GM10847 (cell line): ENCODE measurements around the gene ZCWPW1.

Experiments
- POLR2A ChIP-seq: IDR thresholded peaks from 2 replicates; pipeline ENCODE4 v1.6.1; 2011; ENCODE audit not compliant: insufficient read length; ENCODE audit errors: extremely low read depth

Gene ZCWPW1

DNA sequence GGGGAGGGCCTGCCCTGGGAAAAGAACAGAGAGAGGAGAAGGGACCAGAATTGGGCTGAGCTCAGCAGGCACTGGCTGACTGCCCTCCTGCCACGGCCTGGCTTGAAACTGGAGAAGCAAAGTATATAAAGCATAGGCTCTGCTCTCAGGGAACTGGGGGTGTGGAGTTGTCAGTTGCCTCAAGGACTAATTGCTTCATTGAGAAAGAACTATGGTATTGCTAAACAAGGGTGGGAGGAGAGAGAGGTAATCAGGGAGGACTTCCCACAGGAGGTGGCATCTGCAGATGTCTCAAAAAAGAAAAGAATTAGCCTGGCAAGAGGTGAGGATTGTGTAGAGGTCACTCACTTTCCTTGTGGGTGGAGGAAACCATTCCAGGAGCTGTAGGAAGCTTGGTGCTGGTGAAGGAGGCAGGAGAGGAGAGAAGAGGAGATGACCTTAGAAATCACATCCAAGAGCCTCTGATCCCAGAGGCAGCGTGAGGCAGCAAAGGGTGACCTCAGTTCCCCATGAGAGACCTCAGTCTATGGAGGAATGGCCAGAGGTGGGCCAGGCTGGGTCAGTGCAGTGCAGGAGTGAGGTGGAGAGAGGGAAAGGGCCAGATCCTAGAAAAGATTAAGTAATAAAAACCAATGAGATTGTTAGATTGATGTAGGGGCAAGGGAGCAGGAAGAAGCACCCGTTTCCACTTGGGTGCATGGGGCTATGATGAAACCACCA is 68.2 kb downstream of the ZCWPW1 start:
- TF ChIP-seq POLR2A, result no peak

DNA sequence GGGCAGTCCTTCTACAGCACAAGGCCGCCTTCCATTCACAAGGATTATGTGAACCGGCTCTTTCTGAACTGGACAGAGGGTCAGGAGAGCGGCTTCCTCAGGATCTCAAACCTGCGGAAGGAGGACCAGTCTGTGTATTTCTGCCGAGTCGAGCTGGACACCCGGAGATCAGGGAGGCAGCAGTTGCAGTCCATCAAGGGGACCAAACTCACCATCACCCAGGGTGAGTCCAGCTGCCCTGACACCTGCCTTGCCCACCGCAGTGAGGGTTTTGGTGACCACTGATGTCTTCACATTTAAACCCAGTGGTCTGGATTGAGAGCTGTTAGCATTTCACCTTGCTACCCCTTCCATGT is 69.7 kb downstream of the ZCWPW1 start:
- no peak for TF ChIP-seq POLR2A

DNA sequence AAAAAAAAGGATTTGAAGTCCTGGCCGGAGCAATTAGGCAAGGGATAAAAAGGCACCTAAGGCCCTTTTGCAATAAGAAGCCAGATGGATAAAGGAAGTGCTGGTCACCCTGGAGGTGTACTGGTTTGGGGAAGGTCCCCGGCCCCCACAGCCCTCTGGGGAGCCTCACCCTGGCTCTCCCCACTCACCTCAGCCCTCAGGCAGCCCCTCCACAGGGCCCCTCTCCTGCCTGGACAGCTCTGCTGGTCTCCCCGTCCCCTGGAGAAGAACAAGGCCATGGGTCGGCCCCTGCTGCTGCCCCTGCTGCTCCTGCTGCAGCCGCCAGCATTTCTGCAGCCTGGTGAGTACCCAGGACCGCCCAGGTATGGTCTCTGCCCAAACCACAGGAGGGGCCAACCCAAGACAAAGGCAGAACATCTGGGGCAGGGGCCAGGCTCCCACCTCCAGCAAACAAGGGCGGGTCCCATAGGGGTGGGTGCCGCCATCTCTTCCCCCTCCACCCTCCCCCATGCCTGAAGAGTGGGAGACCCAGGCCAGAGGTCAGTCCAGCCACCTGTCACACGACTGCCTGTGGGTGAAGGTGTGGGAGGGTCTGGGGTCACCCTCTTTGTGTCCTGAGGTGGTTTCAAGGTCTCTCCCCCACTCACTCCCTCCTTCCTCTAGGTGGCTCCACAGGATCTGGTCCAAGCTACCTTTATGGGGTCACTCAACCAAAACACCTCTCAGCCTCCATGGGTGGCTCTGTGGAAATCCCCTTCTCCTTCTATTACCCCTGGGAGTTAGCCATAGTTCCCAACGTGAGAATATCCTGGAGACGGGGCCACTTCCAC is 70.3 kb downstream of the ZCWPW1 start, which contains the start of gene PILRB:
Gene PILRB (plus strand): TSS at position 91 of the 830 bp plus-strand sequence. CDS start 186 bp downstream, at position 277.
- TF ChIP-seq POLR2A, result no peak

DNA sequence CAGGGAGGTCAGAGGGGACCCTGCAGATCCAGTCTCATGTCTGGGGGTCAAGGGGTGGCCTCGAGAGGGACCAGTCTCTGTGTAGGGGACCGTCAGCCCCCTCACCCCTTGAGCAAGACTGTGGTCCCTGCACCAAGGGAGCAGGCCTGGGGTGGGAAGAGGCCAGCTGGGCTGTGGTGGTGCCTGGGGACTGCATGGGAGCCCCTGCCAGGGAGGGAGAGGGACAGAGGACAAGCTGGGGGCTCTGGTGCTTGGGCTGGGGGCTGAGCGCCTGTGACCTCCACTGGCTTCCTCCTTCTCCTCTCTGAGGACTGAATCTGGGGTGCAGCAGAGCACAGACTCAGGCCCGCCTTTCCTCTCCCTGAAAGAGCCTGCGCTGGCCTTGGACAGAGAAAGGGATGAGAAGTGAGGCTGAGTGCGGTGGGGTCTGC is 71.4 kb downstream of the ZCWPW1 start:
- TF ChIP-seq POLR2A, result no peak

DNA sequence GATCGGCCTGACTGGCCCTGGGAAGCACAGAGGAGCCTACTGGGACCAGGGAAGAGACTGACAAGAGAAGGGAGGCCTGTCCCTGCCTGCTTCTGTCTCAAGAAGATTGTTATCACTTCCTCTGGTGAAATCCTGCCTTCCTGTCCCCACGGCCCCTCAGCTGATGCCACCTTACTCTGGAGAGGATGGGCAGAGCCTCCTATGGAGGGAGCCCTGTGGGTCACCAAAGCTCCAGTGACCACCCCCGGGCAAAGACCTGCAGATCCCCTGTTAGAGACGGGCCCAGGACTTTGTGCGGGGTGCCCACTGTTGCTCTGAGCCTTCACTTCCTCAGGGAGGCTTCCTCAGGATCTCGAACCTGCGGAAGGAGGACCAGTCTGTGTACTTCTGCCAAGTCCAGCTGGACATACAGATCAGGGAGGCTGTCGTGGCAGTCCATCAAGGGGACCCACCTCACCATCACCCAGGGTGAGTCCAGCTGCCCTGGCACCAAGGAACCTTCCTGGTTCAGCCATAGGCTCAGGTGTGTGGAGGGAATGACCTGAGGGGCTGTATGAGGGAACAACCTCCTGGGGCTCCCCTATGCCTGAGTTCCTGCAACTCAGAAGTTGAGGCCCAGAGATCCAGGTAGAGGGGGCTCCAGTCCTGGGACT is 72.0 kb downstream of the ZCWPW1 start:
- TF ChIP-seq POLR2A, result no peak

DNA sequence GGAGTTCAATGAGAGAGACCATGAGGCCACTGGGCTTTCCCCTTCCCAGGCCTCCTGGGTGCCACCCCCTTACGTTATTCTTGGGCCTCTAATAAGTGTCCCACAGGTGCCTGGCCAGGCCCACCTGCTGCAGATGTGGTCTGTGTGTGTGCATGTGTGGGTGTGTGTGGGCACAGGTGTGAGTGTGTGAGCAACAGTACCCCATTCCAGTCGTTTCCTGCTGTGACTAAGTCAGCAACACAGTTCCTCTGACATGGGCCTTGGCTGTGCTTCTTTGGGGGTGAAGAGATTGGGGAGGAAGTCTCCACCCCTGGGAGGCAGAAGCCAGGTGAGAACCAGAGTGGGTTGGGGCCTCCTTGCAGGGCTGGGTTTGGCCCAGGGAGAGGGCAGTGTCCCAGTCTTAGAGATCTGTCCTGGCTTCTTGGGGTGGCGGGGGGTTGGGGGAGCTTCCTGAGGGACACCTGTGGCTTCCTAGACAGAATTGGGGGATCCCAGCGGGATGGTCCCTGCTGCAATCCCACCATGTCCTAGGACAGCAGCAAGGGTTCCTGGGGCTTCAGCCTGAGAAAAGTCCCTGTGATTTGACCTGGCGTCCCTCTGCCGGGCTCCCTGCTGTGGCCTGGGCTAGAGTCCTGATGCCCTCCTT is 74.7 kb downstream of the ZCWPW1 start:
- no peak for TF ChIP-seq POLR2A

DNA sequence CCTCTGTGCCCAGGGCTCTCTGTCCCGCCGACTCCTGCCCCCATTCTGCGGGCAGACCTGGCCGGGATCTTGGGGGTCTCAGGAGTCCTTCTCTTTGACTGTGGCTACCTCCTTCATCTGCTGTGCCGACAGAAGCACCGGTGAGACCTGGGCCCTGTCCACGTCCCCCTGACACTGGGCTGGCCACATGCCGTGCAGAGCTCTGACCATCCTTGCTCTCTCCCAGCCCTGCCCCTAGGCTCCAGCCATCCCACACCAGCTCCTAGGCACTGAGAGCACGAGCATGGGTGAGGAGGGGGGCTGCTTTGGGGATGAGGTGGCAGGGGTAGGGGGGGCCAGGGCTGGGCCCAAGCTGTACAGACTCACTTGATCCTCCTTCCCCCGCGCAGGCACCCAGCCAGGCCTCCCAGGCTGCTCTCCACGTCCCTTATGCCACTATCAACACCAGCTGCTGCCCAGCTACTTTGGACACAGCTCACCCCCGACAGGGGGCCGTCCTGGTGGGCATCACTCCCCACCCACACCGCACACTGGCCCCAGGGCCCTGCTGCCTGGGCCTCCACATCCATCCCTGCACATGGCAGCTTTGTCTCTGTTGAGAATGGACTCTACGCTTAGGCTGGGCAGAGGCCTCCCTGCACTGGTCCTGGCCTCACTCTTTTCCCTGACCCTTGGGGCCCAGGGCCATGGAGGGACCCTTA is 75.4 kb downstream of the ZCWPW1 start:
- TF ChIP-seq POLR2A, result no peak

DNA sequence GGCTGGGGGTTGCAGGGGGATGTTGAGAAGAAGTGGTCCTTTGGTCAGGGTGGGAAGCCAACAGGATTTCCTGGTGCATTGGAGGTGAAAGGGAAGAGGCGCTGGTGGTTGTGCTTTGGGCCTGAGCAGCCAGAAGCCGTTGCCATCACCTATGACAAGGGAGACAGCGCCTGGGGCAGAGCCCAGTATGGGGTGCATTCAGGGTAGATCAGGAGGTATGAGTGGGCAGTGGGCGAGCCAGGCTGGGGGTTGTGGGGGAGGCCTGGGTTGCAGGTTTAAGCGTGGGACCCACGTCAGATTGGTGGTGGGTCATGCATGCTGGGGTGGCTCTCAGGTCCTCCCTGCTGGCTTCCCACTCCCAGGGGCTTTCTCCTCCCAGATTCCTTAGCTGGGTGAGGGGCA is 76.8 kb downstream of the ZCWPW1 start:
- TF ChIP-seq POLR2A, result no peak
